HFF-Myc (cell line): ENCODE data around the gene EVC.
A peak's percentile ranks its signal among the peaks of the same experiment; 100 is the strongest.

Experiments used
- DNase-seq: peaks from one replicate; pipeline ENCODE4 v3.0.0-alpha.2; 2011; ENCODE audit warnings: low read depth; ENCODE audit errors: extremely low read depth
- H3K4me3 ChIP-seq: replicated peaks from 2 replicates; pipeline ENCODE4 v1.5.1; 2011; ENCODE audit warnings: low read depth, mild to moderate bottlenecking, control low read depth, low read length
- CTCF ChIP-seq: IDR thresholded peaks from 2 replicates; pipeline ENCODE4 v1.5.1; 2012; ENCODE audit warnings: mild to moderate bottlenecking, low read depth, low read length, control low read depth; ENCODE audit errors: missing control alignments

EVC gene

GRCh38 chr4:5710961-5711478 lies at the start of gene EVC:
Gene EVC (plus strand): TSS chr4:5711201. CDS start chr4:5711381, 180 bp downstream.
- TF ChIP-seq CTCF: no peak
- peak; percentile 33 for DNase-seq
- H3K4me3 ChIP-seq: peak within 1 kb of the TSS; percentile 71

- TF ChIP-seq CTCF: no peak
- H3K4me3 ChIP-seq: no peak overlapping the region
- DNase-seq: no peak
These were observed 49.8 kb upstream of the EVC start for GRCh38 chr4:5661237-5661636.

- DNase-seq: no peak
- TF ChIP-seq CTCF: no peak
- H3K4me3 ChIP-seq: no peak overlapping the region
These were observed 48.4 kb upstream of the EVC start for GRCh38 chr4:5662555-5662954.

GRCh38 chr4:5664778-5665177 lies 46.2 kb upstream of the EVC start:
- no peak for DNase-seq
- no peak for TF ChIP-seq CTCF
- no peak overlapping the region for H3K4me3 ChIP-seq

- TF ChIP-seq CTCF: no peak
- DNase-seq: no peak
- no peak overlapping the region for H3K4me3 ChIP-seq
These were observed 44.3 kb upstream of the EVC start for GRCh38 chr4:5666741-5667140.

- DNase-seq: no peak
- H3K4me3 ChIP-seq: no peak overlapping the region
- no peak for TF ChIP-seq CTCF
These were observed 34.2 kb upstream of the EVC start for GRCh38 chr4:5676763-5677162.

- TF ChIP-seq CTCF: no peak
- DNase-seq: no peak
These were observed 32.0 kb upstream of the EVC start for GRCh38 chr4:5678977-5679376.

More at GRCh38 chr4:5678977-5679376, 32.0 kb upstream of the EVC start:
- H3K4me3 ChIP-seq: no peak overlapping the region
